IMR-90 (cell line): Measurements from ENCODE around the gene KNCN. TPM values are rescaled to one million over a fixed set of nuclear protein-coding genes. Genes with fewer than 3 reads are reported as not detected.

Source experiments
- ATAC-seq: fragments of 200-7000 bp; cut with Tn5 transposase; 2 replicates; pipeline ENCODE4 v1.9.1; 2020; ENCODE audit warnings: low read depth, mild to moderate bottlenecking, moderate library complexity
- BruUV-seq: library from RNA; stranded (reverse); fragments of 400-500 nt; replicated peaks from 2 replicates; lab custom pipeline; 2021; lab: Mats Ljungman, UMichigan
- CTCF ChIA-PET: fragments of 300-600 bp; formaldehyde crosslinking; extraction: SDS; loops from one replicate; lab custom pipeline; 2021; ENCODE audit warnings: antibody characterized with exemption; lab: Yijun Ruan, JAX
- POLR2A ChIA-PET: fragments of 300-600 bp; sonication (Branson Sonifier 250); formaldehyde crosslinking; loops from one replicate; lab custom pipeline; 2022; ENCODE audit warnings: antibody characterized with exemption; ENCODE audit not compliant: unreplicated experiment; lab: Charles Lee
- DNase-seq: peaks from one replicate; pipeline ENCODE4 v3.0.0; 2013
- H2AFZ ChIP-seq: replicated peaks from 2 replicates; pipeline ENCODE3; 2013; ENCODE audit warnings: low read length, mild to moderate bottlenecking; ENCODE audit not compliant: poor library complexity
- H2AK5ac ChIP-seq: 2 replicates; pipeline ENCODE4 v1.6.1; 2013; ENCODE audit warnings: low read depth, low read length, inconsistent platforms
- H2AK9ac ChIP-seq: replicated peaks from 2 replicates; pipeline ENCODE3; 2013; ENCODE audit warnings: mild to moderate bottlenecking, low read depth, low read length, moderate library complexity; ENCODE audit not compliant: poor library complexity
- H2BK120ac ChIP-seq: 2 replicates; pipeline ENCODE4 v1.6.1; 2013; ENCODE audit warnings: low read depth, low read length, inconsistent platforms
- H2BK15ac ChIP-seq: 3 replicates; pipeline ENCODE4 v1.6.1; 2013; ENCODE audit warnings: low read depth, low read length, inconsistent platforms
- H2BK20ac ChIP-seq: 2 replicates; pipeline ENCODE4 v1.6.1; 2013; ENCODE audit warnings: low read depth, mild to moderate bottlenecking, inconsistent platforms, low read length, moderate library complexity
- H2BK5ac ChIP-seq: 2 replicates; pipeline ENCODE4 v1.6.1; 2013; ENCODE audit warnings: mild to moderate bottlenecking, low read depth, low read length, inconsistent platforms; ENCODE audit not compliant: poor library complexity, severe bottlenecking
- H3K14ac ChIP-seq: replicated peaks from 2 replicates; pipeline ENCODE4 v1.6.1; 2013; ENCODE audit warnings: low read depth, low read length, inconsistent platforms
- H3K18ac ChIP-seq: 2 replicates; pipeline ENCODE4 v1.6.1; 2013; ENCODE audit warnings: low read depth, low read length, control low read depth
- H3K23ac ChIP-seq: 2 replicates; pipeline ENCODE4 v1.6.1; 2013; ENCODE audit warnings: low read depth, low read length, inconsistent platforms
- H3K27ac ChIP-seq: 2 replicates; pipeline ENCODE4 v1.5.1; 2013; ENCODE audit warnings: mild to moderate bottlenecking, control low read depth, low read length; ENCODE audit not compliant: insufficient read depth
- H3K27me3 ChIP-seq: 2 replicates; pipeline ENCODE4 v1.6.1; 2013; ENCODE audit warnings: low read length; ENCODE audit not compliant: control insufficient read depth, insufficient read depth
- H3K36me3 ChIP-seq: 2 replicates; pipeline ENCODE4 v1.6.1; 2013; ENCODE audit warnings: low read length, mixed read lengths; ENCODE audit not compliant: control insufficient read depth, insufficient read depth
- H3K4ac ChIP-seq: 2 replicates; pipeline ENCODE4 v1.6.1; 2013; ENCODE audit warnings: low read depth, low read length, inconsistent platforms
- H3K4me1 ChIP-seq: 2 replicates; pipeline ENCODE4 v1.6.1; 2013; ENCODE audit warnings: low read length, mixed read lengths; ENCODE audit not compliant: control insufficient read depth, insufficient read depth
- H3K4me2 ChIP-seq: 2 replicates; pipeline ENCODE4 v1.6.1; 2013; ENCODE audit warnings: low read depth, mild to moderate bottlenecking, control low read depth, low read length, moderate library complexity
- H3K4me3 ChIP-seq: 2 replicates; pipeline ENCODE4 v1.5.1; 2013; ENCODE audit warnings: low read depth, mild to moderate bottlenecking, control low read depth, low read length, moderate library complexity; ENCODE audit not compliant: insufficient read depth
- H3K56ac ChIP-seq: 2 replicates; pipeline ENCODE4 v1.6.1; 2013; ENCODE audit warnings: low read length, inconsistent platforms; ENCODE audit not compliant: insufficient read depth; ENCODE audit errors: extremely low read depth
- H3K79me1 ChIP-seq, 2 experiments: 2 replicates each; pipeline ENCODE4 v1.6.1; 2013; ENCODE audit warnings: low read length in 2 of 2, inconsistent platforms in 1 of 2, low read depth in 1 of 2
- H3K9ac ChIP-seq: 2 replicates; pipeline ENCODE4 v1.6.1; 2013; ENCODE audit warnings: low read depth, low read length, control low read depth
- H3K9me1 ChIP-seq: 2 replicates; pipeline ENCODE4 v1.6.1; 2013; ENCODE audit warnings: low read length, inconsistent platforms; ENCODE audit not compliant: insufficient read depth
- H3K9me3 ChIP-seq: 2 replicates; pipeline ENCODE4 v1.6.1; 2013; ENCODE audit warnings: low read length; ENCODE audit not compliant: control insufficient read depth, insufficient read depth
- H4K20me1 ChIP-seq: 2 replicates; pipeline ENCODE4 v1.6.1; 2013; ENCODE audit warnings: low read length, inconsistent platforms; ENCODE audit not compliant: insufficient read depth
- H4K5ac ChIP-seq: 2 replicates; pipeline ENCODE4 v1.6.1; 2013; ENCODE audit warnings: mild to moderate bottlenecking, low read depth, low read length, control low read depth
- H4K8ac ChIP-seq, 2 experiments: 2 replicates each; pipeline ENCODE4 v1.6.1; 2013; ENCODE audit warnings: low read depth in 2 of 2, low read length in 2 of 2, control low read depth in 1 of 2, inconsistent platforms in 1 of 2
- H4K91ac ChIP-seq: 2 replicates; pipeline ENCODE4 v1.6.1; 2013; ENCODE audit warnings: low read depth, low read length, inconsistent platforms; ENCODE audit not compliant: insufficient read depth
- MAFK ChIP-seq: IDR thresholded peaks from 2 replicates; pipeline ENCODE4 v1.6.1; 2012; ENCODE audit warnings: low read depth, low read length, improper control_type of control experiment
- NFE2L2 ChIP-seq: fragments of 150-350 bp; IDR thresholded peaks from 2 replicates; pipeline ENCODE4 v1.6.1; 2016; ENCODE audit warnings: low read depth, mild to moderate bottlenecking, low read length
- WGBS, 2 experiments: methylation state at CpG; one replicate each; pipeline versions ENCODE4 v1.1.5 to v1.1.7; 2013; ENCODE audit warnings: missing lambda C conversion rate in 2 of 2; ENCODE audit not compliant: insufficient read length in 1 of 2; ENCODE audit errors: extremely low coverage in 2 of 2; 5-methylcytosine and 5-hydroxymethylcytosine counted together
- dilution Hi-C: fragments of 300-500 bp; cut with HindIII; formaldehyde crosslinking; loops from one replicate; pipeline ENCODE4 v1.14.3; 2018; ENCODE audit warnings: low sequenced_read_pairs; ENCODE audit not compliant: unreplicated experiment
- in situ Hi-C: fragments of 300-500 bp; cut with MboI; formaldehyde crosslinking; loops from 3 replicates; pipeline ENCODE4 v1.14.3; 2019; ENCODE audit warnings: low sequenced_read_pairs, inconsistent platforms, mixed read lengths
- intact Hi-C: fragments of 100-400 bp; cut with micrococcal nuclease; formaldehyde crosslinking; loops from 2 replicates; pipeline ENCODE4 v1.10.0; 2022
- polyA plus RNA-seq, 3 experiments: library from polyadenylated mRNA; depleted of rRNA; stranded (reverse); fragments of >200 nt; gene quantifications; 2 replicates each; pipeline ENCODE4 v1.2.3, GENCODE V29; 2012; ENCODE audit warnings: low replicate concordance in 1 of 3
- total RNA-seq: library from RNA; depleted of rRNA; stranded (reverse); fragments of >200 nt; gene quantifications from 2 replicates; pipeline ENCODE4 v1.2.3, GENCODE V29; 2012

The KNCN gene
- total and polyA plus RNA-seq, 2 of the 4 experiments (the other 2 are of a cell fraction), result not detected

DNA sequence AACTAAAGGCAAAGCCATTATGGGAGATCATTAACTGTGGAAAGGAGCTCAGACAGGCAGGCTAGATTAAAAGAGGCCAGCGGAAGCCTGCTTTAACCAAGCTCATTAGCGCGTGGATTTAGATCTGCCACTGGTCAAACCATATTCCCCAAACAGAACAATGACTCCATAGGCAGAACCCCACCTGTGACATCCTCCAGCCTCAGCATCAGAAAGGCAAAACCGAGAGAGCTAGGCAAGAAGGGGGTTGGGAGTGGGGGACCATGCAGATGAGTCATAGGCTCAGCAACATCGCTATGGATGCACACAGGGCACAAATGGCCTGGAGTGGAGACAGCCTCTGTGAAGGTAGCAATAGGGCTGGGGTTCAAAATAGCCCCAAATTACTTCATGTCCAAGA is 32.0 kb upstream of the KNCN start:
- peaks cover 0 to 5% of the 10 kb centered on the region in 2 experiments; a peak in 2 of 4 replicates for H3K79me1 ChIP-seq
- no peak overlapping the region for H3K14ac ChIP-seq
- no peak overlapping the region for H2AK9ac ChIP-seq
- WGBS, 2 experiments, result no CpG with 5 or more reads among the region's 5 CpGs
- no peak for DNase-seq
- ChIA-PET POLR2A (no interaction called here), CTCF (interaction anchor here (1.0 kb wide), 1 partner anchor 18 kb away, joined by 3 read pairs; no protein-coding TSS in a partner anchor)
- in situ Hi-C loops, result no loop called here
- H3K27me3 ChIP-seq, result no peaks in the 10 kb centered on the region
- H2BK20ac ChIP-seq, result no peak overlapping the region
- H3K27ac ChIP-seq, result no peak overlapping the region
- no peak overlapping the region for H3K18ac ChIP-seq
- H4K5ac ChIP-seq, result no peak overlapping the region
- no peak overlapping the region for H2BK120ac ChIP-seq
- TF ChIP-seq NFE2L2 (no peak), MAFK (no peak)
- no peak overlapping the region for H3K4me3 ChIP-seq
- no peaks in the 10 kb centered on the region for H3K4me1 ChIP-seq
- intact Hi-C loops, result no loop called here
- no peak overlapping the region for H4K8ac ChIP-seq
- no peak overlapping the region for H2BK15ac ChIP-seq
- H3K4ac ChIP-seq, result no peak overlapping the region
- no peak overlapping the region for H3K9ac ChIP-seq
- BruUV-seq, result no TSS peak
- dilution Hi-C loops, result no loop called here
- H3K9me1 ChIP-seq, result peaks cover 7% of the 10 kb centered on the region
- no peak overlapping the region for H2AFZ ChIP-seq
- ATAC-seq, result no peak
- H3K23ac ChIP-seq, result no peak overlapping the region
- H4K20me1 ChIP-seq, result no peaks in the 10 kb centered on the region; the same call in 1 of the 2 replicates
- H3K4me2 ChIP-seq, result no peak overlapping the region
- peaks cover 52% of the 10 kb centered on the region for H3K36me3 ChIP-seq
- H4K91ac ChIP-seq, result no peak overlapping the region
- no peaks in the 10 kb centered on the region for H3K9me3 ChIP-seq
- H3K56ac ChIP-seq, result no peak overlapping the region
- no peak overlapping the region for H2AK5ac ChIP-seq
- no peak overlapping the region for H2BK5ac ChIP-seq
